ENCODE measurements around the gene HECW1.
"Not testable (repeated sequence)": the region's sequence is repeated elsewhere in the genome, so short reads cannot be mapped to it uniquely, and the experiment has no call there.

Gene HECW1

DNA sequence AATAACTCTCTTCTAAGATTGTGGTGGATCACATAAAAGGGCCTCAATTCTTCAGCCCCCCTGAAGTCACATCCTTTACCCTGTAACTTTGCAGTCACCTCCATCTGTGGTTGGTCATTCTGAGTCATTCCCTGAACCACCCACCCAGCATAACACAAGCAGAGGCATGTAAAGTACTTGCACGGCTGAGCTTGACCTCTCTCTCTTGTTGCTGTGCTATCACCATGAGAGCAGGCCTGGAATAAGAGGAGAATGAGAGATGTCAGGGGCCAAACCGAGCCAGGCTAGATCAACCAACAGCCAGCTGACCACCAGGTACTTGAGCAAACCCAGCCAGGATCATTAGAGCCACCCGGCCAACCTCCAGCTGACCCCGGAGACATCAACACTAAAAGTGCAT lies 457.0 kb downstream of the HECW1 start:
- TF ChIP-seq ZNF274 (IDR thresholded peaks at IDR 0.05; ENCODE audit: low read depth, low read length), result no peak

DNA sequence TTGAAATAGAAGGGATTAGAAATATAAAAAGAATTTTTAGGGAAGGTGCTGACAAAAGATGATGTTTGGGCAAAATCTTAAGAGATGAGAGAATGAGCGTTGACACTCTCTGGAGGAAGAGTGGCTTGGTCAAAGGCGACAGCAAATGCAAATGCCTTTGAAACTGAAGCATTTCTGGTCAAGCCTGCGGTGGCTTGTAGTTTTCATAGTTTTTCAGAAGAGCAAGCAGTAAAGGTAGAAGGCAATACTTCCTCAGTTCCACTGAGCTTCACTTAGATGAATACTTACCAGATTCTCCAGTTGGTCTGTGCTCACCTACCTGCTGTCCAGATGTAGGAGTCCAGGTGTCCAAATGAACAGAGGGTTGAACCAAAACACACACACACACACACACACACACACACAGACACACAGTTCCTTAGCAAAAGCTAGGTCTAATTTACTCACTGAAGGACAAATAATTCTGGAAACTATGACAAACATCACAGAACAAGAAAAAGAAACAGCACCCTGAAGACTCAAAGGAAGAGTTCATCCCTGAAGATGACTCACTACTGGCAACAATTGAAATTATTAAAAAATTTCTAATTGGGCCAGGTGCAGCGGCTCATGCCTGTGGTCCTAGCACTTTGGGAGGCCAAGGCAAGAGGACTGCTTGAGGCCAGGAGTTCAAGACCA lies 458.4 kb downstream of the HECW1 start:
- no peak overlapping the region for H3K4me3 ChIP-seq (ENCODE audit: low read length)
- no peak for TF ChIP-seq ZNF274 (IDR thresholded peaks at IDR 0.05; ENCODE audit: low read depth, low read length)

More for the DNA sequence above, 457.0 kb downstream of the HECW1 start:
- H3K4me3 ChIP-seq (ENCODE audit: low read length), result no peak overlapping the region

DNA sequence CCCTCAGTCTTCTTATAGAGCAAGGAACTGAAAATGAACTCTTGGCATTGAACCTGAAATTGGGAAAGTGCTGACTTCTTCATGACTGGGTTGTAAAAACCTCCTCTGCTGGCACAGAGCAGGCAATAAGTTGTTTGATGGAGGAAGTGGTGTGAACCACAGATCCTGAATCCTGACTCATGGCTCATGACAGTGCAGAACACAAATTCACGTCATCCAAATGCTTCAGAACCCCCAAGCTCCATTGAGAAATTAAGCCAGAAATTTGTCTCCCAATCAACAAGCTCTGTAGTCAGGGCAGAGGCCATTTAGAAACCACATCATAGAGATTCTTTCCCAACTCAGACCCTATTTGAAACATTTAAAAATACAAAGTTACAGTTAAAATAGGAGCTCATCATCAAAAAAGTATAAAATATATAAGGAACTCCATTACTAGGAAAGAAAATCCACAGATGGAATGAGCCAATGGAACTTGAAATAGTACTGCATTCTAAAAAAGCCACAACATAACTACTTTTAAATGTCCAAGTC lies 460.1 kb downstream of the HECW1 start:
- H3K4me3 ChIP-seq (ENCODE audit: low read length), result no peak overlapping the region
- TF ChIP-seq ZNF274 (IDR thresholded peaks at IDR 0.05; ENCODE audit: low read depth, low read length), result no peak

DNA sequence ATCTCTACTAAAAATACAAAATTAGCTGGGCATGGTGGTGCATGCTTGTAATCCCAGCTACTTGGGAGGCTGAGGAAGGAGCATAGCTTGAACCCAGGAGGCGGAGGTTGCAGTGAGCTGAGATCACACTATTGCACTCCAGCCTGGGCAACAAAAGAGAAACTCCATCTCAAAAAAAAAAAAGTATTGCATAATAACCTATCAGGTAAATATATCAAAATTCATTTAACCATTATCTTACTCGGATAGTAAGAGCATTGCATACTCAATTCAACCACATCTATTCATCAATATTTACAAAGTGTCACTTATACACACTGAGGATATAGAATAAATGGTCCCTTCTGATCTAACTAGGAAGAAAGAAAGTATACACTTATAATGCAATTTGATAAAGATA lies 461.4 kb downstream of the HECW1 start:
- not testable (repeated sequence) for H3K4me3 ChIP-seq (ENCODE audit: low read length)

DNA sequence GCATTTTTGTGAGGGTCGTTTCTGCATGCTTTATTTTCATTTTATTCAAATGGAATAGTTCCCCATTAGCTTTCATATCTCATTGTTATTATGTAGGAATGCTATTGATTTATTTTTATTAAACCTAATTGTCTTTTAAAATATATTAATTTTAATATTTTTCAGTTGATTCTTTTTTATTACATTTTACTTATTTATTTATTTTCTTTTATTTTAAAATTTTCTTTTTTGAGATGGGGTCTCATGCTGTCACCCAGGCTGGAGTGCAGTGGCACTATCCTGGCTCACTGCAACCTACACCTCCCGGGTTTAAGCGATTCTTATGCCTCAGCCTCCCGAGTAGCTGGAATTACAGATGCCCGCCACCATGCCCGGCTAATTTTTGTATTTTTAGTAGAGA lies 463.1 kb downstream of the HECW1 start:
- no peak overlapping the region for H3K4me3 ChIP-seq (ENCODE audit: low read length)
- no peak for TF ChIP-seq ZNF274 (IDR thresholded peaks at IDR 0.05; ENCODE audit: low read depth, low read length)

DNA sequence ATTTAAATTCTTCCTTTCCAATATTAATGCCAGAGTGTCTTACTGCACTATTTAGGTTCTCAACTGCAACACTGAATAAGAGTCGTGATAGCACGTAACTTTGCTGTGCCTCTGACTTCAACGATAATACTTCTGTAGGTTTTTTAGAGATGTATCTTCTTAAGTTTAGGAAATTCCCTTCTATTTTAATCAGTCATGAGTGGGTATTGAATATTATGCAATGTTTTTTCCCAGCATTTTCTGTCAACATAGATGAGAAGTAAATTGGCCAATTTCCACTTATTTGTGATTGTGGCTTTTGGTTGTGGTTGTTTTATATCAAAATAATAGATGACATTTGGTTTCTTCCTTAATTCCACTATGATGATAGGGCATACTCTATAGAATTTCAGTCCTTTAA lies 463.8 kb downstream of the HECW1 start:
- TF ChIP-seq ZNF274 (IDR thresholded peaks at IDR 0.05; ENCODE audit: low read depth, low read length), result no peak
- H3K4me3 ChIP-seq (ENCODE audit: low read length), result no peak overlapping the region

DNA sequence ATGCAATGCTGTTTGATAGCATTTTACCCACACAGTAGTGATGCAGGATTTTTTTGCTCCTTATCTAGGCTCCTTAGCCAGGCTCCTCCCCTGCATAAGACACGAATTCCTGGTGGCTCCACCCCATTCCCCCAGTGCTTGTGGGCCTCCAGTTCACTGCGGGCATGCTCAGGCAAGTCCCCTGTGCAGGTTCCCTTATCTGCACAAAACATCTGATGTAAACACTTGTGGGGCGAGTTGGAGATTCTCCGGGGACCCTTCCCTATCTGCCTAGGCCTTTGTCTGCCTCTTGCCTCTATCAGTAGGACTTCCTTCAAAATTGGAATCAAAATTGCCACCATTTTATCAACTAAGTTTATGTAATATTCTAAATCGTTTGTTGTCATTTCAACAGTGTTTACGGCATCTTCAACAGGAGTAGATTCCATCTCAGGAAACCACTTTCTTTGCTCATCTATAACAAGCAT lies 465.1 kb downstream of the HECW1 start:
- TF ChIP-seq ZNF274 (IDR thresholded peaks at IDR 0.05; ENCODE audit: low read depth, low read length), result no peak
- no peak overlapping the region for H3K4me3 ChIP-seq (ENCODE audit: low read length)

DNA sequence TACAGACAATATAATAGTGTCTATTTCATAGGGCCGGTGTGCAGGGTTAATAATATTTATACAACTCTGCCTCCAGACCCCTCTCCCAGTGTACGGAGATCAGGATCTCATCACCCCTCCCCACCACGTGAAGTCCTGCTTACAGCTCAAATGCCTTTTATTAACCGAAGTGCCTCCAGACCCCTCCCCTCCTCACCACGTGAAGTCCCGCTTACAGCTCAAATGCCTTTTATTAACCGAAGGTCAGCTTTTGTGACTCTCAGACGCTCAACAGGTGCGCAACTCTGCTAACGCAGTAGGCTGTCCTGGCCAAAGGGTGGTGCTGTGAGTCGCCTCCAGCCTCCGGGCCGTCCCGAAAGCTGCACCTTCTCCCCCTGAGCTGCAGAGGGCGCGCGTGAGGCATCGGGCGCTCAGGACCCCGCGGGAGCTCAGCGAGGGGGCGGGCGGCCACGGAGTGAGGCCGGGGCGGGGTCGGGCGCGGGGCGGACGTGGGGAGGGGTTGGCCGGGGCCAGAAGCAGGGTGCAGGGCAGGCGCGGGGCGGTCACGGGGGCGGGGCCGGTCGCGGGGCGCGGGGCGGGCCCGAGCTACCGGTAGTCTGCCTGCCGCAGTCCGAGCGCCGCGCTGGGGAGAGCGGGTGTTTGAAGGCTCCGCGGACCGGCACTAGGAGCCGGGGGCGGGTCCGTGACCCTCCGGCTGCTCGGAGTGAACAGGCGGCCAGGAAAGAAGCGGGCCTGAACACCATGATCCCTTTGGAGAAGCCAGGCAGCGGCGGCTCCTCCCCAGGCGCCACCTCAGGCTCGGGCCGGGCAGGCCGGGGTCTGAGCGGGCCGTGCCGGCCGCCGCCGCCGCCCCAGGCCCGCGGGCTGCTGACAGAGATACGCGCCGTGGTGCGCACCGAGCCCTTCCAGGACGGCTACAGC lies 470.3 kb downstream of the HECW1 start, which contains the start of gene STK17A:
STK17A (plus strand) TSS at position 606 of the 921 bp plus-strand sequence; CDS start at position 742, 136 bp downstream.
- no peak for TF ChIP-seq ZNF274 (IDR thresholded peaks at IDR 0.05; ENCODE audit: low read depth, low read length)
- peak within 1 kb of the TSS; percentile 99 for H3K4me3 ChIP-seq (ENCODE audit: low read length)

DNA sequence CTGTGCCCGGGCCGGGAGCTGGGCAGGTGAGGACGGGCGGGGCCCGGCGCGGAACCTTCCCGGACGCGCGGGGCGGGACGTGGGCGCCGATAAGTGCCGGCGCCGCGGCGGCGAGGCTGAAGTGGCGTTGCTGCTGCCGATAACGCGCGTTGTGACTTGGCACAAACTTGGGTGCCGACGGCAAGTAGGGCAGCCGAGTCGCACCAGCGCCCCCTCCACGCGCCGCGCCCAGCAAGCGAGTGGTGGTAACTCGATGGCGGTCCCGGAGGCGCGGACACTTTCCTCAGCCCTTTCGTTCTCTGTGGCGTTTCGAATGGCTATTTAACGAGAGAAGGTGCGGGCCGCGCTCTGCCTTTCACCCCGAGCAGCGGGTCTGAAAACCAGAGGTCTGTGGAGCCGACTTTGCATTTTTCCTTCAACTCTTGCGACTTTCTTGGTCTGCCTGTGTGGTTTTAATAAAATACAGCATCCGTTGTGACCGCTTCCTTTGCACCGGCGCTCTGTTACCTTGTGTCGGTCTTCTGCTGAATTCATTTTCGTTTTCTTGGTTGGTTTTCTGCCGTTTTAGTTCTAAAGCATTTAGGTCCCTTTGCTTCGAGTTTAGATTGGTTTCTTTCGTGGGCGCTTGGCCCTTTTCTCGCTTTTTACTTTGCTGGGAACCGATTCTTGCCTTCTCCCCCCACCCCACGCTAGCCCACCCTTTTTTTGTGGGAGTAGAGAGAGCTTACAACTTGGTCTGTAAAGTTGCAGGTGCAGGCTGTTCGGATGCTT lies 471.2 kb downstream of the HECW1 start:
- H3K4me3 ChIP-seq (ENCODE audit: low read length), result peak overlapping the region; percentile 99
- TF ChIP-seq ZNF274 (IDR thresholded peaks at IDR 0.05; ENCODE audit: low read depth, low read length), result no peak

DNA sequence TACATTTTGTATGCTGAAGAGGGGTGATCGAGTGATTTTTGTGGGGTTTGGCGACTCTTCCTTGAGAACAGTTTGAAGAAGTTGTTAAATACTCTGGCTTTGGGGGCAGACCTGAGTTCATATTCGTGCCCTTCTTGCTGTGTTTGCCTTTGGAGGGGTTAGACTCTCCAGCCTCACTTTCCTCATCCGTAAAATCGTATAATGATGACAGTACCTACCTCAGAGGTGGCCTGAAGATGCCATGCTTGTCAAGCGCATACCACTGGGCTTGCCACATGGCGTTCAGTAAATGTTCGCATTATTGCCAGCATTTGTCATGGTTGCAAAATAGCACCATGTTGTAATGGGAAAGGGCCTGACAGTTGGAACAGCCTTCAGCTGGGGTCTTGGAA lies 471.7 kb downstream of the HECW1 start:
- no peak for TF ChIP-seq ZNF274 (IDR thresholded peaks at IDR 0.05; ENCODE audit: low read depth, low read length)
- peak overlapping the region; percentile 99 for H3K4me3 ChIP-seq (ENCODE audit: low read length)

DNA sequence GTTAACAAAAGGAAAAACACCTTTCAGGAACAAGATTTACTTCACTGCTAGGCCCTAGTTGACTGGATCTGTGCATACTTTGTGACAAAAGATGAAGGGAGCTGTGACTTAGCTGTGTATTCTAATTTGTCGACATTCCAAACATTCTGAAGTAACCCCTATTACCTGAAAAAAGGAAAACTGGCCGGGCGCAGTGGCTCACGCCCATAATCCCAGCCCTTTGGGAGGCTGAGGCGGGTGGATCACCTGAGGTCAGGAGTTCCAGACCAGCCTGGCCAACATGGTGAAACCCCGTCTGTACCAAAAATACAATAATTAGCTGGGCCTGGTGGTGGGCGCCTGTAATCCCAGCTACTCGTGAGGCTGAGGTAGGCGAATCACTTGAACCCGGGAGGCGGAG lies 472.3 kb downstream of the HECW1 start:
- peak overlapping the region; percentile 99 for H3K4me3 ChIP-seq (ENCODE audit: low read length)

DNA sequence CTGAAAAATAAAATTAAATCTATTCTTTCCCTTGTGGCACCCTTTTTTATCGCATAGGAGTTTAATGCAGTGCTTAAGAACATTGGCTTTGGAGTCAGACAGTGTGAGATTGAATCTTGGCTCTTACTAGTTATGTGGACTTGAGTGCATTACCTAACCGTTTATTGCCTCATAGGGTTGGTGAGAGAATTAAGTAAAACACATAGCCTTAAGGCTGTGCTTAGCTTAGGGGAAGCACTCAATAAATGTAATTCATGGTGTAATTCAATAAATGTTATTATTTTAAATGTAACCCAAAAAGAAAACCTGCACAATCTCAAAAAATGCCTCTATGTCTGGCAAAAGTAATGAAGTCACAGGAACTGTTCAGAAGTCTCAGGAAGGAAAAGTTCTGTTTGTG lies 473.1 kb downstream of the HECW1 start:
- TF ChIP-seq ZNF274 (IDR thresholded peaks at IDR 0.05; ENCODE audit: low read depth, low read length), result no peak
- peak overlapping the region; percentile 99; the same call in 1 of the 2 replicates for H3K4me3 ChIP-seq (ENCODE audit: low read length)

DNA sequence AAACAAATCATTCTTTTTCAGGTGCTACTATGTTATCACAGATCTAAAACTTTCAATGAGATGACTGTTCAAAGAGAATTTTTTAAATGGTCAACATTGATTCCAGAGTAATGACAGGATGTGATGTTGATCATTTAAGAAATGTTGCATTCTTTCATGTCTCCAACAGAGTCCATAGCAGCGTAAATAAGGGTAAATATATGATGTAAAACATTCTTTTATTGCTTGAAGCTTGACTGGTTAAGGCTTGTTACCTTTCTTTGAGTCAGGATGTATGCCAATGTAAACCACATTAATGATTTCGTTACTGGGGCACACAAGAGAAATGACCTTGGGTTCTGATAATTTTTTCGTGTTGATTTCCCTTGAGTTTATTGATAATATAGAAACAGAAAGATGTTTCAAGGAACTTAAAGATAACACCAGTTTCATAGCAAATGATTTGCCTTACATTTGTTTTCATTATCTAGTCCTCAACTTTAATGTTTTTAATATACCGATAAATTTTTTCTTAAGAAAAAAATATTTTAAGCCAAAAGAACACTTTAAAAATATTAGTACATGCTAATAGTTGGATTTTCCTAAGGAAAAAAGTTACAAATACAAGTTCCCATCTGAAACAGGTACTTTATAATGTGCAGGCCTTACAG lies 473.9 kb downstream of the HECW1 start:
- peak overlapping the region; percentile 99; the same call in 1 of the 2 replicates for H3K4me3 ChIP-seq (ENCODE audit: low read length)
- no peak for TF ChIP-seq ZNF274 (IDR thresholded peaks at IDR 0.05; ENCODE audit: low read depth, low read length)
